DOHH2 (cell line): ENCODE data around the gene CD2BP2.
"Not testable (repeated sequence)": the region's sequence is repeated elsewhere in the genome, so short reads cannot be mapped to it uniquely, and the experiment has no call there.

ENCODE experiments used
- CTCF ChIP-seq: fragments of 200-600 bp; sonication (generic); IDR thresholded peaks from one replicate; pipeline ENCODE4 v1.5.1; 2014; ENCODE audit warnings: antibody characterized with exemption, mild to moderate bottlenecking, low read depth, low read length; ENCODE audit not compliant: poor library complexity, severe bottlenecking
- EZH2phosphoT487 ChIP-seq: fragments of 200-600 bp; sonication (generic); IDR thresholded peaks from 2 replicates; pipeline ENCODE4 v1.6.1; 2017; ENCODE audit warnings: borderline replicate concordance, mild to moderate bottlenecking, antibody characterized with exemption, low read length, moderate library complexity, mixed read lengths

- not testable (repeated sequence) for TF ChIP-seq CTCF, EZH2phosphoT487
Observed at GRCh38 chr16:30396627-30397026, 41.5 kb upstream of the CD2BP2 start.
